Mucosa of descending colon (tissue), 3 donors: ENCODE measurements around the gene AFDN. TPM values are rescaled to one million over a fixed set of nuclear protein-coding genes. Genes with fewer than 3 reads are reported as not detected.

Source experiments
- ATAC-seq: fragments of 200-7000 bp; cut with Tn5 transposase; one replicate; pipeline ENCODE4 v1.9.1; 2020; ENCODE audit warnings: mild to moderate bottlenecking, moderate library complexity
- DNase-seq, 3 donors: peaks; one replicate each; pipeline ENCODE4 v3.0.0-alpha.2; 2020
- H3K36me3 ChIP-seq: fragments of 200-600 bp; one replicate; pipeline ENCODE4 v1.8.0; 2021; ENCODE audit warnings: low read depth, mild to moderate bottlenecking
- H3K4me1 ChIP-seq: fragments of 200-600 bp; one replicate; pipeline ENCODE4 v1.8.0; 2021; ENCODE audit warnings: low read depth, mild to moderate bottlenecking
- H3K4me3 ChIP-seq: fragments of 200-600 bp; one replicate; pipeline ENCODE4 v1.8.0; 2021; ENCODE audit warnings: mild to moderate bottlenecking
- H3K9me3 ChIP-seq: fragments of 200-600 bp; one replicate; pipeline ENCODE4 v1.8.0; 2021; ENCODE audit warnings: mild to moderate bottlenecking
- CTCF ChIP-seq: fragments of 200-600 bp; IDR thresholded peaks from one replicate; pipeline ENCODE4 v1.8.0; 2022; ENCODE audit warnings: antibody characterized with exemption, mild to moderate bottlenecking
- intact Hi-C, 2 donors: fragments of 100-400 bp; cut with DNase I in 1 of 2; cut with micrococcal nuclease in 1 of 2; formaldehyde crosslinking; loops; one replicate each; pipeline versions ENCODE4 v1.11.0 to v1.11.1; 2022; cut with DNase I, micrococcal nuclease
- total RNA-seq, 3 donors: library from RNA; stranded (reverse); fragmentation: NEBNext Ultra II Directional in 2 of 3; extraction: Animal tissue kit (Norgen Biotek cat#: 25700) in 2 of 3; gene quantifications; one replicate each; pipeline versions ENCODE4 v1.2.1 to v1.2.4, GENCODE V29; 2021 to 2023
- donor health status: DM: no; HTN: no; CAD: no; lungs with moderate emphysema.
- donor health status: DM: no; HTN: no; CAD: no.
- donor health status: DM: no; HTN: yes; CAD: no.

Gene AFDN
- total RNA-seq, 3 donors from 2014 or later = 168 to 231 (median 208) TPM

GRCh38 chr6:167977717-167978467 is 151.2 kb downstream of the AFDN start:
- Histone ChIP-seq H3K4me1 (peaks cover 7% of the 10 kb centered on the region), H3K36me3 (no peaks in the 10 kb centered on the region), H3K9me3 (no peaks in the 10 kb centered on the region), H3K4me3 (no peak overlapping the region)
- TF ChIP-seq CTCF = no peak
- DNase-seq (no peak), ATAC-seq (no peak)
- intact Hi-C loops = no loop called here

GRCh38 chr6:167978607-167979006 is 151.9 kb downstream of the AFDN start:
- no peaks in the 10 kb centered on the region for H3K9me3 ChIP-seq
- intact Hi-C loops = no loop called here
- no peaks in the 10 kb centered on the region for H3K36me3 ChIP-seq
- DNase-seq = no peak
- no peak overlapping the region for H3K4me3 ChIP-seq
- ATAC-seq = no peak
- H3K4me1 ChIP-seq = peaks cover 7% of the 10 kb centered on the region
- TF ChIP-seq CTCF = no peak

GRCh38 chr6:167979436-167980139 is 152.9 kb downstream of the AFDN start:
- no peaks in the 10 kb centered on the region for H3K36me3 ChIP-seq

GRCh38 chr6:167980911-167981580 is 154.3 kb downstream of the AFDN start:
- no peak for ATAC-seq
- H3K36me3 ChIP-seq = no peaks in the 10 kb centered on the region

More at GRCh38 chr6:167979436-167980139, 152.9 kb downstream of the AFDN start:
- intact Hi-C loops = no loop called here
- no peak for ATAC-seq
- Histone ChIP-seq H3K4me3 (no peak overlapping the region), H3K9me3 (no peaks in the 10 kb centered on the region), H3K4me1 (peaks cover 7% of the 10 kb centered on the region)
- DNase-seq = no peak
- TF ChIP-seq CTCF = no peak

More at GRCh38 chr6:167980911-167981580, 154.3 kb downstream of the AFDN start:
- no peak for DNase-seq
- intact Hi-C loops = no loop called here
- no peaks in the 10 kb centered on the region for H3K4me1 ChIP-seq
- no peak for TF ChIP-seq CTCF
- no peaks in the 10 kb centered on the region for H3K9me3 ChIP-seq
- H3K4me3 ChIP-seq = no peak overlapping the region
